NCI-H146 treated with DMSO at 0.1 percent for 48 hours (cell line): ENCODE data around the gene LDLRAD3.
"Not testable (repeated sequence)": the region's sequence is repeated elsewhere in the genome, so short reads cannot be mapped to it uniquely, and the experiment has no call there.

ENCODE experiments used
- DNase-seq: peaks from one replicate; lab custom pipeline; 2025; ENCODE audit not compliant: unreplicated experiment; lab: John Stamatoyannopoulos, UW

Gene LDLRAD3

DNA sequence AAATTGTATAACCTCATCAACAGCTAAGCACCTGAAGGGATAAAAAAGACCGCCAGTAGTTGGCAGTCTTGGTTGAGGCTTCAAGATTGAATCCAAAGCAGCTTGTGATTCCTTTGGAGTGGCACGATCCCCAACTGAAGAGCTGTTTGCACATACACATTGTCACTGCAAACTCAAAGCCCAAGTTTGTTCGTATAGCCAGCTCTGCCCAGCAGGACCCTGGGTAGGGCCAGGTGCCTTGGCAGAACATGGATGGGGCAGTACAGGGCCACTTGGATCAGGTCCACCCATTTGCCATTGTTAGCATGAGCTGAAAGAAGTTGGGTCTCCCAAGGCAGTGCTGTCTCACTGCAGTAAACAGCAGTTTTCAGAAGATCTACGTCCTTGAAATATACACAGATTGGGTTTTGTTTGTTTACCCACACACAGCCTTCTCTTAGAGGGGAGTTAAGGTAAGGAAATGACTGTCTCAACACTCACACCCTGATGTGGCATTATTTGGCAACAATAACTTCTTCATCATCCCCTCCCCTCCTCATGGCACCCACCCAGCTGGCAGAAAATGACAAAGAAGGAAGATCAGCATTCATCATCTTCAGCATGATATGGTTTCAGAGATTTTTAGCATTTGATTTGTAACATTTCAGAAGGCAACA lies 212.4 kb downstream of the LDLRAD3 start:
- DNase-seq: no peak

GRCh38 chr11:36156817-36157519 lies 213.1 kb downstream of the LDLRAD3 start:
- DNase-seq: no peak

DNA sequence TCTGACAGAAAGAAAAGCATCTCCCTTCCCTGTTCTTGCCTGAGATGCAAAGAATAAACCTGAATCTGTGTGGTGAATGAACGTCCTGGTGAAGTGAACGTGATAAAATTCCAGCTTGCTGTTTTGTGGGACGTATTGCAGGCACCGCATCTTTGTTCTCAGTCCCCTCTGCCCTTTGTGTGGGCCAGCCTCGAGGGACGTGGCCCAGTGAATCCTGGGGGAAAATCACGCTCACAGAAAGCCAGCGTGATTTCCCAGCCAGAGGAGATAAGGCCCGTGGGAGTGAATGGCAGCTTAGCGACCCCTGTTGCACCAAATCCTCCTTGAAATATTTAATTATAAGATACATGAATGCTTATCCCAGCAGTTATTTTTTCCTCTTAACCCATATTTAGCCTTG lies 216.2 kb downstream of the LDLRAD3 start:
- DNase-seq: no peak

- DNase-seq: no peak
Observed at GRCh38 chr11:36161572-36161971, 217.7 kb downstream of the LDLRAD3 start.

DNA sequence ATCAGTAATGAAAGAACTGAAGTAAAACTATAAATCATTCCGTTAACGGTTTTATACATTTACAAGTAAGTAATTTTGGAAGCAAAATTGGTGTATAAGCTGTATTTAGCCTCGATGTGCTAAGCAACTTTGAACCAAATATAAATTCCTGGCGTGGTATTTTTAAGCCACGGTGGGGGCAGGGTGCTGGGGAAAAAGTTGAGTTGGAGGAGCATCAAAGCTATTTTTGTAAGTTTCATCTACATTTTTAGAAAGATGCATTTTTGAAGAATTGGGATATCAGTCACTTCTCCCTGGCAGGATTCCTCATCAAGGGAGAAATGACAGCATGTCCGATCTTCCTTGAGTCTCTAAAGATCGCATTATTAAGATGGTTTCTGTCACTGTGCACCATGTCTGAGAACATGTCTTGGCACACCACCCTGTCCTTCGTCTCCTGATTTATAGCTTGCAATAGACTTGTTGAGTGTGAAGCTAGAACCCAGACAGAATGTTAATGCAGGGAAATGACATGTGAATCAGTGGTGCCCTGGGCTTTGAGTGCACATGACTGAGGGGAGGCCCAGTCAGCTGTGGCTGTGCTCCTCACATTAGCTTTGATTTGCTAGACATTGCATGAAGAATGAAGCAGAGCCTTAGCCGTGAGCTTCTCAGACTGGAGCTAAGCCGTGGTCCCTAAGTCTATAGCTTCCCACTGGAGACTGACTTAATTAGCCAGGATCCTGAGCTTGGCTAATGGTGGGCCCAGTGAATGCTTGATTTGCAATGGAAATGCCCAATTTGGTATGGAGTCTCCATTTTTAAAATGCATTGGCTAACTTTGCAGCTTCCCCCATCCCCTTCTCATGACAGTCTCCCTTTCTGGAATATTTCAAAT lies 218.4 kb downstream of the LDLRAD3 start:
- no peak for DNase-seq

GRCh38 chr11:36162883-36163434 lies 219.1 kb downstream of the LDLRAD3 start:
- no peak for DNase-seq

GRCh38 chr11:36164506-36165250 lies 220.8 kb downstream of the LDLRAD3 start:
- no peak for DNase-seq

- no peak for DNase-seq
Observed at GRCh38 chr11:36165621-36166397, 221.9 kb downstream of the LDLRAD3 start.

DNA sequence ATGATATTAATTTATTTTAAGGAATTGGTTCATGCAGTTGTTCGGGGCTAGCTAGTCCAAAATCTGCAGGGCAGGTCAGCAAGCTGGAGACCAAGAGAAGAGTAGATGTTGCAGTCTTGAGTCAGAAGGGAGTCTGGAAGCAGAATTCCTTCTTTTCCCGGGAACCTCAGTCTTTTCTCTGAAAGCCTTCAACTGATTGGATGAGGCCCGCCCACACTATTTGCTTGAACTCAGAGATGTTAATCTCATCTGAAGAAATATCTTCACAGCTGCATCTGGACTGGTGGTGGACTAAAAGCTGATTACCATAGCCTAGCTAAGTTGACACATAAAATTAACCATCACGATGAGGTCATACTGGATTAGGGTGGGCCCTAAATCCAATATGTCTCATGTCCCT lies 223.2 kb downstream of the LDLRAD3 start:
- no peak for DNase-seq

DNA sequence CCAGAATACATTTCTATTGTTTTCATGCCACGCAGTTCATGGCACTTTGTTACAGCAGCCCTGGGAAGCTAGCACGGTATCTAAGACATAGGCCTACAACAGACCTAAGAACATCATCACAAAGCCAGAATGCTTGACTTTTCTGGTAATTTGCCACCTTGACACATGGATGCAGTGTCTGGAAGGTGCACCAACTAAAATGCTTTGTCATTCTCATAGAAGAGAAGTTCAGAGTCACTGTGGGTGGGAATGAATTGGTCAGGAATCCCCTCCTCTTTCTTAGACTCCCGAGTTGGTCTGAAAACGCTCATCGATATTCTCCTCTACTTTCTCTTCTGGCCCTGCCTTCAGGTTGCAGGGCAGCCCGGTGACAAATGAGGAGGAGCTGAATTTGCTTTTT lies 223.9 kb downstream of the LDLRAD3 start:
- DNase-seq: no peak

- no peak for DNase-seq
Observed at GRCh38 chr11:36177836-36178235, 234.0 kb downstream of the LDLRAD3 start.

DNA sequence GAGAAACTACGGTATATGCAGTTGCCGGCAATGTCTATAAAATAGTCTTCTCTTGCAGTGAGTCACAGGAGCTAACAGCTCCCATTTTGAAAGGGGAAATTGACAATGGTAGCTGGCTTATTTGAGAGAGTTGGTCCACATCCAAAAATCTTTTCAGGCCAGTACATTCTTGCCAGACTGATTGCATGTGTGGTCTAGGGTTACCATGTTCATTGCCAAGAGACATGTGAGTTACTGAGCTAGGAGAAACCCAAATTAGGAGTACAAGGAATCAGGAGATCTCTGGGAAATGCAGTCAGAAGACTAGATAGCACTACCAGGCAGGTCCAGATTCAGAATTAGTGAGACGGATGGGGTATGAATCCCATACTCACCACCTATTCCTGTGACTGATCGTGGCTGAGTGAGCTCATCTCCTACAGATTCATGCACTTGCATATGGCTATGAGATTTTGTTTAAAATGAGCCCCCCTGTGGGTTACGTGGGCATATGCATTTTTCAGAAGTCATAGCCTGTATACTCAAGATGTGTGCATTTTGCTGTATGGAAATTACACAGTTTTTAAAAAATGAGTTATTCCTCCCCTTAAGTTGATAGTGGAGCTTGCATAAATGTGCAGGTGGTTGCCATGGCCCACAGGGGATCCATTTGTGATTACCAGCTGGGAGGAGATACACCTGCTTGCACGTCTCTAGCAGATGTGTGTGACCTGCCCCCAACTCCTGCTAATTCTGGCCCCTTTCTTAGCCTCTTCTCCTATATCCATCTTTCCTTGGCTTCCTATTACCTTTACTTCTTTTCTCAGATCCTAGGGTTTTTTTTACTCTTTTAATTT lies 242.7 kb downstream of the LDLRAD3 start:
- peak; percentile 32 for DNase-seq

DNA sequence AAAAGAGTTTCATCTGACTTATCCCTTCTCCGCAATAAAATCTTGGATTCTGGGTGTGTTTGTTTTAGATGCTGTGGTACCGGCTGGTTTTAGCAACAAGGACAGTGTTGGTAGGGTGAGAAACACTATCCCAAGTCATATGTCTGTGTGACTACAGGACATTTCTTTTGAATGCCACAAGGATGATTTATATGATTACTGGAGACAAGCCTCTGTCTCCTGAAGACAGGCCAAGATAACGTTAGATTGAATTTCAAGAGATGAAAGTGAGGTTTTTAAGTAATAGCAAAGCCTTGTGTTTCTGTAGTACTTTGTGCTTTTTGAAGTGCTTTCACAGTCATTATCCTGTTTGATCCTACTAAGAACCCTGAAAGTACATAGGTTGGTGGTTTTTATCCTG lies 243.8 kb downstream of the LDLRAD3 start:
- no peak for DNase-seq

DNA sequence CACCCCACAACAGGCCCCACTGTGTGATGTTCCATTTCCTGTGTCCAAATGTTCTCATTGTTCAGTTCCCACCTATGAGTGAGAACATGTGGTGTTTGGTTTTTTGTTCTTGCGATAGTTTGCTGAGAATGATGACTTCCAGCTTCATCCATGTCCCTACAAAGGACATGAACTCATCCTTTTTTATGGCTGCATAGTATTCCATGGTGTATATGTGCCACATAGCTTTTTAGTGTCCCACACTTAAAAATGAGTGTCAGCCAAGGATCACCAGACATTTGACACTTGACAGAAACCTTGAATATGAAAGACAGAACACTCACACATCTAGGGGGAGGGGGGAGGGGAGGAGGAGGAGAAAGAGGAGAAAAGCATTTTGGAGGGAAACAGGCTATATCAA lies 245.9 kb downstream of the LDLRAD3 start:
- DNase-seq: not testable (repeated sequence)

- no peak for DNase-seq
Observed at GRCh38 chr11:36191941-36192340, 248.1 kb downstream of the LDLRAD3 start.

DNA sequence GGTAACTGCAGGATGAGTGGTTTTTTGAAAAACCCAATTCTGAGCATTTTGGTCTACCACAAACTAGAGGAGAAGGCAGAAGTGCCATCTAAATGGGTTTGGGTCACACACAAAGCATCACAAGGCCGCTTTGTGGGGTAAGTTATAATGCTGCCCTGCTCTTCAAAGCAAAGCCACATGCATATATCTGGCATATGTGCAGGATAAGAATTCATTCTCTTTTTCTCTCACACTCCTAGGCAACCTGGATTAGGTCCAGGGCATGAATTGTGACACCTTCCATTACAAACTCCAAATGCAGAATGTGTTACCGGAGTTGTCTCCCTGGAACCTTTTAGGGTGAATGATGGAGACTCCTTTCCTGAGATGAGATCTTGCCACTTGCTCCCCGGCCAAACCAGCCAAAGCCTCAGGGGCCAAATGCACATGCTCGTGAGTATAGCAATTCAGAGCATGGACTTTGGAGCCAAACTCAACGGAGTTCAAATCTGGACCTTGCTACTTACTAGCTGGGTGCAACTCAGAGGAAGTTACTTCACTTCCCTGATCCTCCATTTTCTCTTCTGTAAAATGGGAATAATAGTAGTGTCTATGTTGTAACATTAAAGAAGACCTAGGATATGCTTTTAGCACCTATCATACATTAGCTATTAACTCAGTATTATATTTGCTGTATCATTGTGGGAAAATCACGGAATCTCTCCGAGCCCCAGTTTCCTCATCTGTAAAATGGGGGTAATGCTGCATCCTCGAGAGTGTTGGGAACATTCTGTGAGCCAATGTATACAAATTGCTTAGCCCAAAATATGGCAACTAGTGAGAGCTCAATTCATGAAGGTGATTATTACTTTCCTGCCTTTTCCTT lies 248.8 kb downstream of the LDLRAD3 start:
- DNase-seq: no peak

- DNase-seq: no peak
Observed at GRCh38 chr11:36193290-36193619, 249.4 kb downstream of the LDLRAD3 start.

- DNase-seq: no peak
Observed at GRCh38 chr11:36193721-36194120, 249.9 kb downstream of the LDLRAD3 start.
